PC-9 (cell line): ENCODE measurements around the gene PYHIN1. TPM values are rescaled to one million over a fixed set of nuclear protein-coding genes. Genes with fewer than 3 reads are reported as not detected.
A peak's percentile ranks its signal among the peaks of the same experiment; 100 is the strongest.
"Not testable (repeated sequence)": the region's sequence is repeated elsewhere in the genome, so short reads cannot be mapped to it uniquely, and the experiment has no call there.

Source experiments
- BruUV-seq: library from RNA; stranded (reverse); fragments of 400-500 nt; replicated peaks from 2 replicates; lab custom pipeline; 2021; lab: Mats Ljungman, UMichigan
- CTCF ChIA-PET: fragments of 300-600 bp; sonication (Branson Sonifier 250); formaldehyde crosslinking; loops from one replicate; lab custom pipeline; 2022; ENCODE audit warnings: antibody characterized with exemption; lab: Charles Lee
- POLR2A ChIA-PET: fragments of 300-600 bp; sonication (Branson Sonifier 250); formaldehyde crosslinking; loops from one replicate; lab custom pipeline; 2022; ENCODE audit warnings: antibody characterized with exemption; ENCODE audit not compliant: unreplicated experiment; lab: Charles Lee
- DNase-seq, 2 experiments: peaks; one replicate each; pipeline versions ENCODE4 v3.0.0 to v3.0.0-alpha.2; 2015 to 2022; ENCODE audit warnings: mixed read lengths in 1 of 2
- H2AFZ ChIP-seq: fragments of 200-600 bp; sonication (generic); 2 replicates; pipeline ENCODE4 v1.8.1; 2017; ENCODE audit warnings: antibody characterized with exemption
- H3F3A ChIP-seq: fragments of 200-600 bp; sonication (generic); 2 replicates; pipeline ENCODE4 v1.8.1; 2017; ENCODE audit warnings: antibody characterized with exemption, mild to moderate bottlenecking, low read depth; ENCODE audit not compliant: insufficient read depth
- H3K27ac ChIP-seq: fragments of 200-600 bp; sonication (generic); 2 replicates; pipeline ENCODE4 v1.6.1; 2016; ENCODE audit warnings: mixed run types
- H3K27me3 ChIP-seq: fragments of 200-600 bp; sonication (generic); 2 replicates; pipeline ENCODE4 v1.6.1; 2016; ENCODE audit warnings: low read depth, mixed run types; ENCODE audit not compliant: insufficient read depth
- H3K36me3 ChIP-seq: fragments of 200-600 bp; sonication (generic); 2 replicates; pipeline ENCODE4 v1.6.1; 2016; ENCODE audit warnings: low read depth, mixed run types
- H3K4me1 ChIP-seq: fragments of 200-600 bp; sonication (generic); replicated peaks from 2 replicates; pipeline ENCODE4 v1.6.1; 2016; ENCODE audit warnings: mixed run types; ENCODE audit not compliant: insufficient read depth
- H3K4me2 ChIP-seq: fragments of 200-600 bp; sonication (generic); 2 replicates; pipeline ENCODE4 v1.6.1; 2017; ENCODE audit warnings: mixed run types
- H3K4me3 ChIP-seq: fragments of 200-600 bp; sonication (generic); 2 replicates; pipeline ENCODE4 v1.6.1; 2016; ENCODE audit warnings: mixed run types
- H3K79me2 ChIP-seq: fragments of 200-600 bp; sonication (generic); 2 replicates; pipeline ENCODE4 v1.6.1; 2017; ENCODE audit warnings: low read depth, mixed run types
- H3K9me2 ChIP-seq: fragments of 200-600 bp; sonication (generic); 2 replicates; pipeline ENCODE4 v1.8.1; 2017; ENCODE audit warnings: mild to moderate bottlenecking; ENCODE audit not compliant: insufficient read depth
- H3K9me3 ChIP-seq: fragments of 200-600 bp; sonication (generic); 2 replicates; pipeline ENCODE4 v1.8.1; 2016; ENCODE audit warnings: low read depth; ENCODE audit not compliant: insufficient read depth
- H4K20me1 ChIP-seq: fragments of 200-600 bp; sonication (generic); 2 replicates; pipeline ENCODE4 v1.8.1; 2017; ENCODE audit not compliant: insufficient read depth
- CTCF ChIP-seq: fragments of 200-600 bp; sonication (generic); conservative IDR thresholded peaks from 2 replicates; pipeline ENCODE4 v1.6.1; 2017; ENCODE audit warnings: mixed run types, antibody characterized with exemption, mild to moderate bottlenecking, moderate library complexity
- EZH2 ChIP-seq: fragments of 200-600 bp; sonication (generic); IDR thresholded peaks from 2 replicates; pipeline ENCODE4 v1.8.0; 2017; ENCODE audit warnings: antibody characterized with exemption, low read depth
- intact Hi-C: fragments of 100-400 bp; cut with micrococcal nuclease; formaldehyde crosslinking; loops from one replicate; pipeline ENCODE4 v1.10.0; 2022; ENCODE audit not compliant: unreplicated experiment
- total RNA-seq: library from RNA; stranded (reverse); gene quantifications from 2 replicates; pipeline ENCODE4 v1.2.3, GENCODE V29; 2021

The PYHIN1 gene
- total RNA-seq, 1 experiment from 2014 or later: not detected

- Histone ChIP-seq H3K36me3 (no peaks in the 10 kb centered on the region), H3K4me2 (no peak within 1 kb of the TSS), H3F3A (no peaks in the 10 kb centered on the region; the same call in 1 of the 2 replicates), H2AFZ (peak within 1 kb of the TSS; percentile 2; the same call in 1 of the 2 replicates), H3K27me3 (0 out of 2 replicates have a peak, but pooled peaks cover 6% of the 10 kb centered on the region), H3K9me3 (no peaks in the 10 kb centered on the region), H3K4me3 (no peak within 1 kb of the TSS), H4K20me1 (no peaks in the 10 kb centered on the region), H3K79me2 (no peaks in the 10 kb centered on the region), H3K9me2 (no peaks in the 10 kb centered on the region), H3K4me1 (no peaks in the 10 kb centered on the region), H3K27ac (no peak within 1 kb of the TSS)
- TF ChIP-seq EZH2 (no peak), CTCF (no peak)
- intact Hi-C loops: loop anchor here (10.0 kb wide), 1 partner anchor 1045 kb away; no protein-coding TSS in a partner anchor
- ChIA-PET CTCF (no interaction called here), POLR2A (interaction anchor here (0.7 kb wide), 1 partner anchor 191 kb away, joined by 5 read pairs; no protein-coding TSS in a partner anchor)
- peak in 1 of 2 experiments; percentile 34 for DNase-seq
- BruUV-seq: TSS peak; percentile 55
Measured at GRCh38 chr1:159009704-159010361, 78.5 kb downstream of the PYHIN1 start, which contains the start of gene IFI16. Gene IFI16 (plus strand): TSS chr1:159009907. CDS start chr1:159014681, 4,774 bp downstream.

- Histone ChIP-seq H3F3A (no peaks in the 10 kb centered on the region; the same call in 1 of the 2 replicates), H3K4me3 (no peak overlapping the region), H3K4me2 (no peak overlapping the region), H3K9me2 (no peaks in the 10 kb centered on the region), H3K36me3 (no peaks in the 10 kb centered on the region), H3K79me2 (no peaks in the 10 kb centered on the region), H3K9me3 (no peaks in the 10 kb centered on the region), H3K4me1 (no peaks in the 10 kb centered on the region), H2AFZ (no peak overlapping the region), H3K27me3 (0 out of 2 replicates have a peak, but pooled peaks cover 6% of the 10 kb centered on the region), H3K27ac (no peak overlapping the region), H4K20me1 (no peaks in the 10 kb centered on the region)
- ChIA-PET CTCF (no interaction called here), POLR2A (no interaction called here)
- intact Hi-C loops: no loop called here
- TF ChIP-seq EZH2: no peak
- TF ChIP-seq CTCF: no peak
- no peak for DNase-seq
- BruUV-seq: no TSS peak
Measured at GRCh38 chr1:159010391-159010790, 79.0 kb downstream of the PYHIN1 start.

- POLR2A ChIA-PET, H2AFZ ChIP-seq, H3K79me2 ChIP-seq, H3K9me2 ChIP-seq, H3F3A ChIP-seq, H3K4me2 ChIP-seq, H3K9me3 ChIP-seq, CTCF ChIA-PET, BruUV-seq, DNase-seq, H3K4me1 ChIP-seq, H3K27me3 ChIP-seq, H3K4me3 ChIP-seq, H3K36me3 ChIP-seq, intact Hi-C loops, H4K20me1 ChIP-seq, H3K27ac ChIP-seq: not testable (repeated sequence)
Measured at GRCh38 chr1:159011001-159011400, 79.6 kb downstream of the PYHIN1 start.
